Left lung (tissue), 10 donors: ENCODE measurements around the gene BHLHE40. TPM values are rescaled to one million over a fixed set of nuclear protein-coding genes. Genes with fewer than 3 reads are reported as not detected.

Source experiments
- ATAC-seq: fragments of 200-7000 bp; cut with Tn5 transposase; one replicate; pipeline ENCODE4 v1.9.1; 2020; ENCODE audit warnings: moderate library complexity
- DNase-seq, 4 donors: peaks; one replicate each; pipeline ENCODE4 v3.0.0-alpha.2; 2013 to 2020
- H3K27ac ChIP-seq, 2 donors: fragments of 200-600 bp; sonication (generic) in 1 of 2; one replicate each; pipeline versions ENCODE4 v1.5.0 to v1.8.0; 2020 to 2021
- H3K27me3 ChIP-seq, 2 donors: fragments of 200-600 bp; sonication (generic) in 1 of 2; one replicate each; pipeline versions ENCODE4 v1.5.0 to v1.8.0; 2020 to 2021
- H3K36me3 ChIP-seq, 2 donors: fragments of 200-600 bp; sonication (generic) in 1 of 2; one replicate each; pipeline versions ENCODE4 v1.5.0 to v1.8.0; 2020 to 2021
- H3K4me1 ChIP-seq, 2 donors: fragments of 200-600 bp; one replicate each; pipeline ENCODE4 v1.8.0; 2021
- H3K4me3 ChIP-seq, 2 donors: fragments of 200-600 bp; sonication (generic) in 1 of 2; one replicate each; pipeline versions ENCODE4 v1.5.0 to v1.8.0; 2020 to 2021; ENCODE audit warnings: mild to moderate bottlenecking in 1 of 2
- H3K9me3 ChIP-seq, 2 donors: fragments of 200-600 bp; sonication (generic) in 1 of 2; one replicate each; pipeline versions ENCODE4 v1.5.0 to v1.8.0; 2020 to 2021
- CTCF ChIP-seq, 2 donors: fragments of 200-600 bp; sonication (generic) in 1 of 2; IDR thresholded peaks; one replicate each; pipeline versions ENCODE4 v1.5.0 to v1.8.0; 2021; ENCODE audit warnings: antibody characterized with exemption in 2 of 2
- intact Hi-C, 2 donors: fragments of 100-400 bp; cut with DNase I; formaldehyde crosslinking; loops; one replicate each; pipeline versions ENCODE4 v1.11.2 to v1.14.2; 2022
- polyA plus RNA-seq, 6 donors: library from polyadenylated mRNA; unstranded; fragments of 120-200 nt; gene quantifications; one replicate each; pipeline ENCODE4 v1.2.1, GENCODE V29; 2013; ENCODE audit not compliant: insufficient read length in 6 of 6
- total RNA-seq, 2 donors: library from RNA; stranded (reverse); fragmentation: NEBNext Ultra II Directional; extraction: Animal tissue kit (Norgen Biotek cat#: 25700); gene quantifications; one replicate each; pipeline ENCODE4 v1.2.1, GENCODE V29; 2021
- donor health status: DM: no; HTN: yes; CAD: no.
- donor health status: DM: no; HTN: no; CAD: no.

The BHLHE40 gene
- total and polyA plus RNA-seq, 8 donors: 17.9 to 97.5 (median 27.3) TPM

GRCh38 chr3:4977001-4977852 lies 2.0 kb upstream of the BHLHE40 start:
- Histone ChIP-seq H3K9me3 (no peaks in the 10 kb centered on the region), H3K4me1 (peaks cover 0 to 33% of the 10 kb centered on the region in 2 donors), H3K27ac (peak overlapping the region; percentile 99 to 100), H3K27me3 (no peaks in the 10 kb centered on the region), H3K4me3 (peak overlapping the region; percentile 50 to 99), H3K36me3 (peaks cover 0 to 14% of the 10 kb centered on the region in 2 donors)
- TF ChIP-seq CTCF (IDR thresholded peaks at IDR 0.05): no peak
- intact Hi-C loops: loop anchor here in 1 of 2 donors (5.0 kb wide), 1 partner anchor 255 kb away; no protein-coding TSS in a partner anchor
- DNase-seq: peak; percentile 58 to 91 (median 82)
- ATAC-seq: peak; percentile 13

DNA sequence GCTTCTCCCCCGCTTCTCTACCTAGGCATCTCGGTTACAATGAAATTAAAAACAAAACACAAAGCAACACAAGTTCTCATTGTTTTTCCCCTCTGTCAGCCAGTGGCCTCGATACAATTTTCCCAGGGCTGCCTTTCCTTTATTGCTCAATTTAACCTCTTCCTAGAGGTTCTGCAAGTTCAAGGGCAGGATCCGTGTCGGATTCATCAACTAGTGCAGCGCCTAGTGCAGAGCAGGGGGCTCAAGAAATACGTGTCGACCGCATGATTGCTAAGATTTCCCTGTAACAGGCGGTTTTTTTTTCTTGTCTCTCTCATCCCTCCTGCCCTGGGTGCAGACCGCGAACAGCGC lies 1.4 kb upstream of the BHLHE40 start:
- Histone ChIP-seq H3K27ac (peak overlapping the region; percentile 99 to 100), H3K36me3 (peaks cover 0 to 20% of the 10 kb centered on the region in 2 donors), H3K27me3 (no peaks in the 10 kb centered on the region), H3K4me3 (peak overlapping the region; percentile 50 to 99), H3K9me3 (no peaks in the 10 kb centered on the region), H3K4me1 (peaks cover 4 to 39% of the 10 kb centered on the region in 2 donors)
- TF ChIP-seq CTCF (IDR thresholded peaks at IDR 0.05): no peak
- peak in 1 of 4 donors; percentile 41 for DNase-seq
- intact Hi-C loops: loop anchor here in 1 of 2 donors (5.0 kb wide), 1 partner anchor 256 kb away; no protein-coding TSS in a partner anchor
- no peak for ATAC-seq

GRCh38 chr3:4978204-4978965 lies 852 bp upstream of the BHLHE40 start:
- ATAC-seq: peak; percentile 69
- Histone ChIP-seq H3K27me3 (no peaks in the 10 kb centered on the region), H3K4me1 (peaks cover 9 to 45% of the 10 kb centered on the region in 2 donors), H3K4me3 (peak overlapping the region; percentile 50 to 99), H3K36me3 (peaks cover 0 to 25% of the 10 kb centered on the region in 2 donors), H3K9me3 (no peaks in the 10 kb centered on the region), H3K27ac (peak overlapping the region; percentile 99 to 100)
- TF ChIP-seq CTCF (IDR thresholded peaks at IDR 0.05): no peak
- peak; percentile 77 to 100 (median 94) for DNase-seq
- intact Hi-C loops: loop anchor here in 1 of 2 donors (5.0 kb wide), 1 partner anchor 256 kb away; no protein-coding TSS in a partner anchor

DNA sequence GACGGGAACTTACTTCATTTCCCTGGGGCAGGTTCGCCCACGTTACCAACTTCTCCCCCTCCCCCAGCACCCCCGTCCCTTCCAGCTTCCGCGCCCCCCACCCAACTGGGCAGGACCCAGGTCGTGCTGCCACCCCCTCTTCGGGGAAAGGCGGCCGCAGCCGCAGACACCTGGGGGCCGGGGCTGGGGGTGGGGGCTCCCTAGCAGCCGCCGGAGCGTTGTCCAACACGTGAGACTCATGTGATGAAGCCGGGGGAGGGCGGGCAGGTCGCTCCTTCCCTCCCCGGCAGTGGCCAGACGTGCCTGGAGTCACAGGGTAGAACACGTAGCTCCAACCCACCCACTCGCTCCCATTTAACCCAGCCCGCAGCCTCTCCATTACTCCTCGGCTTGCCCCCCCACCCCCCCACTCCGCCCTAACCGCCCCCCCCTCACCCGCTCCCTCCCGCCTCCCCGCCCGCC lies 240 bp upstream of the BHLHE40 start:
- H3K4me3 ChIP-seq: peak overlapping the region; percentile 87 to 99
- peak overlapping the region; percentile 99 to 100 for H3K27ac ChIP-seq
- peaks cover 0 to 30% of the 10 kb centered on the region in 2 donors for H3K36me3 ChIP-seq
- no peaks in the 10 kb centered on the region for H3K27me3 ChIP-seq
- intact Hi-C loops: loop anchor here in 1 of 2 donors (5.0 kb wide), 1 partner anchor 257 kb away; no protein-coding TSS in a partner anchor
- no peaks in the 10 kb centered on the region for H3K9me3 ChIP-seq
- no peak for TF ChIP-seq CTCF (IDR thresholded peaks at IDR 0.05)
- DNase-seq (peak in 3 of 4 donors; percentile 87 to 99 (median 97)), ATAC-seq (peak; percentile 52)
- H3K4me1 ChIP-seq: peaks cover 11 to 51% of the 10 kb centered on the region in 2 donors
